ENCODE measurements around the gene GRM7. TPM values are rescaled to one million over a fixed set of nuclear protein-coding genes. Genes with fewer than 3 reads are reported as not detected.

GRM7 gene
- polyA plus RNA-seq, 1 experiment: not detected

GRCh38 chr3:7332696-7333095, 471.8 kb downstream of the GRM7 start:
- no peak overlapping the region for H3K27ac ChIP-seq (ENCODE audit: low read depth, low read length)
- no peaks in the 10 kb centered on the region for H3K27me3 ChIP-seq (ENCODE audit: control insufficient read depth, insufficient read depth, low read length)
- TF ChIP-seq CTCF (IDR thresholded peaks at IDR 0.05; ENCODE audit: low read depth, low read length): no peak
- POLR2A ChIA-PET: no interaction called here
- no peak overlapping the region for H3K4me3 ChIP-seq (ENCODE audit: low read depth, low read length)
- CTCF ChIA-PET: no interaction called here
- H3K9me3 ChIP-seq (ENCODE audit: control insufficient read depth, insufficient read depth, low read length): peaks cover 6% of the 10 kb centered on the region; the same call in 1 of the 2 replicates
- DNase-seq (ENCODE audit: low read depth, low spot score): no peak

DNA sequence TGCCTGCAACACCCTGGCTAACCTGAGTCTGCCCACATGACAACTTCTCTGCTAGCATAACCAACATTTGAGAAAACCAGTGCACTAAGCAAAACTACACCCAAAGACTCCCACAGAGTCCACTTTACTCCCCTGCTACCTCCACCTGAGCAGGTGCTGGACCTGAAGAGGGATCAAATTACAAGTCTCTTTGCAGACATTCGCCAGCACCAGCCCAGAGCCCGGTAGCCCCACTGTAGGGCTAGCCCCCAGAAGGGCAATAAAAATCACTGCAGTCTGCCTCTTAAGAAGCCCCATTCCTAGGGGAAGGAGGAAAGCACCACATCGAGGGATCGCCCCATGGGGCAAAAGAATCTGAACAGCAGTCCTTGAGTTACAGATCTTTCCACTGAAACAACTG, 472.2 kb downstream of the GRM7 start:
- DNase-seq (ENCODE audit: low read depth, low spot score): no peak
- POLR2A ChIA-PET: no interaction called here
- Histone ChIP-seq H3K27ac (ENCODE audit: low read depth, low read length) (no peak overlapping the region), H3K27me3 (ENCODE audit: control insufficient read depth, insufficient read depth, low read length) (no peaks in the 10 kb centered on the region), H3K9me3 (ENCODE audit: control insufficient read depth, insufficient read depth, low read length) (peaks cover 6% of the 10 kb centered on the region; the same call in 1 of the 2 replicates), H3K4me3 (ENCODE audit: low read depth, low read length) (no peak overlapping the region)
- no peak for TF ChIP-seq CTCF (IDR thresholded peaks at IDR 0.05; ENCODE audit: low read depth, low read length)
- CTCF ChIA-PET: no interaction called here

DNA sequence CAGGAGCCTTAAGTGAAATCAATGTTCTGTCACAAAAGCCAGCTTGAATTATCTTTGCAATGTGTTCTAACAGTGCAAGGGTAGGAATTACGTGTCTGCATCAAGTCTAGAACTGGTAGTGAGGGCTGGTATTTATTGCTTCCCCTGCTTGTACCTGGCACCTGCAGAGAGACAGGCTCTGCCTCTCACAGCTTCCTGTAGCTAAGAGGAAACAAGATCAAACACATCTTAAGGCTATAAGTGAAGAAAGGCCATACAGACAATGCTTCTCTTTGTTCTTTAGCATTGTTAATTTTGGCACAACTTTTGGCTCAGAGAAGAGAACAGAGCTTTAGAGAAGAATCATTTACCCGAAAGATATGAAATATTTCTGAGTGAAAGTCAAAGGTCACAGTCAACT, 479.9 kb downstream of the GRM7 start:
- ChIA-PET POLR2A (no interaction called here), CTCF (no interaction called here)
- DNase-seq (ENCODE audit: low read depth, low spot score): no peak
- H3K27me3 ChIP-seq (ENCODE audit: control insufficient read depth, insufficient read depth, low read length): no peaks in the 10 kb centered on the region
- no peak overlapping the region for H3K27ac ChIP-seq (ENCODE audit: low read depth, low read length)
- H3K9me3 ChIP-seq (ENCODE audit: control insufficient read depth, insufficient read depth, low read length): 0 out of 2 replicates have a peak, but pooled peaks cover 2% of the 10 kb centered on the region
- no peak for TF ChIP-seq CTCF (IDR thresholded peaks at IDR 0.05; ENCODE audit: low read depth, low read length)
- no peak overlapping the region for H3K4me3 ChIP-seq (ENCODE audit: low read depth, low read length)

DNA sequence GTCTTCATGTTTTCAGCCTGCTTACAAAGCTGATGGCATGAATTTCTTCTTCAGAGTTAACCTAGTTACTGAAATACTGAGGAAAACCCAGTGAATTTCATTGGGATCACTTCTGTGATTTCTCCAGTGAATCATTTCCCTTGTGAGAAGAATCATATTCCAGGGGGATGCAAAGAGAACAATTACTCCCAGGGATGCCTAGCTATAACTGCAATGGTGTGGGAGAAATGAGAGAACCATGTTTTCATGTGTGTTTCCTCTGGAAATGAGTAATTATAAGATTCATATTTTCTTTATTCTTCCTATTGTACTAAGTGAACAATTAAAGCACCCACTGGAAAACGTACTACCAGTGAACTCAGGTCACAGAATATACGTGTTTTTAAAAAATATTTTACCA, 485.4 kb downstream of the GRM7 start:
- Histone ChIP-seq H3K27me3 (ENCODE audit: control insufficient read depth, insufficient read depth, low read length) (no peaks in the 10 kb centered on the region), H3K4me3 (ENCODE audit: low read depth, low read length) (no peak overlapping the region), H3K27ac (ENCODE audit: low read depth, low read length) (no peak overlapping the region), H3K9me3 (ENCODE audit: control insufficient read depth, insufficient read depth, low read length) (peaks cover 8% of the 10 kb centered on the region; the same call in 1 of the 2 replicates)
- CTCF ChIA-PET: no interaction called here
- no peak for TF ChIP-seq CTCF (IDR thresholded peaks at IDR 0.05; ENCODE audit: low read depth, low read length)
- POLR2A ChIA-PET: no interaction called here
- no peak for DNase-seq (ENCODE audit: low read depth, low spot score)

GRCh38 chr3:7357101-7357500, 496.2 kb downstream of the GRM7 start:
- CTCF ChIA-PET: no interaction called here
- TF ChIP-seq CTCF (IDR thresholded peaks at IDR 0.05; ENCODE audit: low read depth, low read length): no peak

More at GRCh38 chr3:7357101-7357500, 496.2 kb downstream of the GRM7 start:
- no peak for DNase-seq (ENCODE audit: low read depth, low spot score)
- Histone ChIP-seq H3K4me3 (ENCODE audit: low read depth, low read length) (no peak overlapping the region), H3K27ac (ENCODE audit: low read depth, low read length) (no peak overlapping the region), H3K9me3 (ENCODE audit: control insufficient read depth, insufficient read depth, low read length) (peaks cover 26% of the 10 kb centered on the region; the same call in 1 of the 2 replicates), H3K27me3 (ENCODE audit: control insufficient read depth, insufficient read depth, low read length) (no peaks in the 10 kb centered on the region)
- POLR2A ChIA-PET: no interaction called here

Measured in AG04450 (cell line).